GM19328 (cell line): Measurements from ENCODE around the gene PREX1.
"Not testable (repeated sequence)": the region's sequence is repeated elsewhere in the genome, so short reads cannot be mapped to it uniquely, and the experiment has no call there.

Source experiments
- ATAC-seq: cut with Tn5 transposase; IDR thresholded peaks from one replicate; pipeline ENCODE4 v1.9.1; 2021; ENCODE audit warnings: mild to moderate bottlenecking, moderate library complexity; ENCODE audit not compliant: unreplicated experiment

Gene PREX1

GRCh38 chr20:48826480-48826879, 1.3 kb downstream of the PREX1 start:
- ATAC-seq: not testable (repeated sequence)

GRCh38 chr20:48826069-48826468, 1.7 kb downstream of the PREX1 start:
- no peak for ATAC-seq

- ATAC-seq: no peak
These were observed 2.3 kb downstream of the PREX1 start for GRCh38 chr20:48825566-48825920.

GRCh38 chr20:48824830-48825565, 2.8 kb downstream of the PREX1 start:
- ATAC-seq: no peak

GRCh38 chr20:48823960-48824498, 3.8 kb downstream of the PREX1 start:
- ATAC-seq: no peak

- no peak for ATAC-seq
These were observed 4.3 kb downstream of the PREX1 start for GRCh38 chr20:48823476-48823875.

GRCh38 chr20:48822879-48823385, 4.9 kb downstream of the PREX1 start:
- ATAC-seq: no peak

GRCh38 chr20:48822178-48822577, 5.6 kb downstream of the PREX1 start:
- no peak for ATAC-seq

- no peak for ATAC-seq
These were observed 6.4 kb downstream of the PREX1 start for GRCh38 chr20:48821261-48821920.

- no peak for ATAC-seq
These were observed 7.2 kb downstream of the PREX1 start for GRCh38 chr20:48820649-48820973.

- ATAC-seq: no peak
These were observed 7.8 kb downstream of the PREX1 start for GRCh38 chr20:48819821-48820648.

GRCh38 chr20:48819089-48819488, 8.7 kb downstream of the PREX1 start:
- ATAC-seq: no peak

GRCh38 chr20:48818481-48818987, 9.3 kb downstream of the PREX1 start:
- ATAC-seq: no peak

- no peak for ATAC-seq
These were observed 9.8 kb downstream of the PREX1 start for GRCh38 chr20:48818031-48818370.

- ATAC-seq: no peak
These were observed 10.3 kb downstream of the PREX1 start for GRCh38 chr20:48817367-48818030.

GRCh38 chr20:48816282-48817205, 11.3 kb downstream of the PREX1 start:
- no peak for ATAC-seq

- no peak for ATAC-seq
These were observed 12.3 kb downstream of the PREX1 start for GRCh38 chr20:48815537-48815936.

GRCh38 chr20:48814633-48815032, 13.2 kb downstream of the PREX1 start:
- ATAC-seq: no peak

GRCh38 chr20:48813930-48814546, 13.8 kb downstream of the PREX1 start:
- no peak for ATAC-seq

GRCh38 chr20:48813446-48813747, 14.4 kb downstream of the PREX1 start:
- no peak for ATAC-seq
